ENCODE measurements around the gene LYPD6B.

GRCh38 chr2:149082735-149083134 lies 44.2 kb downstream of the LYPD6B start:
- TF ChIP-seq CTCF (IDR thresholded peaks at IDR 0.05) = no peak
- no peak for TF ChIP-seq POLR2A (IDR thresholded peaks at IDR 0.05)

Data from vagina (tissue), 2 donors.